Esophagus squamous epithelium (tissue), 4 donors: Measurements from ENCODE around the gene THSD7B.

Experiments used
- POLR2A ChIP-seq, 4 donors: fragments of 450-650 bp; IDR thresholded peaks; one replicate each; pipeline ENCODE4 v1.6.1; 2017; ENCODE audit warnings: antibody characterized with exemption in 4 of 4, mild to moderate bottlenecking in 4 of 4, moderate library complexity in 3 of 4
- TF ChIP-seq, protein P1 (sequence below), 6 experiments: fragments of 450-650 bp in 4 of 6; fragments of 200-600 bp in 2 of 6; sonication (generic) in 2 of 6; IDR thresholded peaks; one replicate each; pipeline ENCODE4 v1.5.1; 2016 to 2019; ENCODE audit warnings: antibody characterized with exemption in 6 of 6, mild to moderate bottlenecking in 4 of 6, moderate library complexity in 4 of 6

DNA sequence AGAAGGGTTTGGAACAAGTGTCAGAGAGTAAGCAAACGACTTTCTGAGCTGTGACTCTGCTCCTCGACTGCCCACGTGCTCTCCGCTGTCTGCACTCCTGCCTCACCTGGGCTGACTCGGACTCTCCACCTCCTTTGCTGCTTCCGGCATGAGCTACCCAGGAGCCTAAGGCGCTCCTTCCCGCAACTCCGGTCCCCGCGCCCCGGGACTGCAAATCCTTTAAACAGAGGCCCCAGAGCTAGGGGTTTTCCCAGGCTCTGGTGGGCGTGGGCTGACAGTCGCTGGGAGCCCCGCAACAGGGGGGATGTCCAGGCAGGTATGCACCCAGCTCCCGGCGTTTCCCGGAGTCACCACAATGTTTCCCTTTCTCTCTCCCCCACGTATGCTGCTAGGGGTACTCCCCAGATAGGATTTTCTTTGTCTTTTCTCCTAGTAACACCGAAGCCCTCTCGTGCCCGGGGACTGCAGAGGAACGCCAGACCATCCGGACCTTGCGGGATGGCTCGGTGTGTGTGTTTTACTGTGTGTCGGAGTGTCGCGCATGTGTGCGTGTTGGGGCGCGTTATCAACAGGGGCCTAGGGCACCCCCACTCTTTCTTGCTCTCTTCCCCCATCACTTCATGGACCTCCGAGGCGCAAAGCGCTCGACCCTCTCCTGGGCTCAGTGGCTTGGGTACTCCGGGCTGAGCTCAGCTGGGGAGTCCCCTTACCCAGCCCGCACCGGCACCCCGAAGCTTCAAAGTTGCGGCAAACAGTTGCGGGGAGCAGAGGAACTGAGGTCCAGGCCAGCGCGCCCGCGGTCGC lies 691 bp upstream of the THSD7B start:
- TF ChIP-seq, protein P1, sequence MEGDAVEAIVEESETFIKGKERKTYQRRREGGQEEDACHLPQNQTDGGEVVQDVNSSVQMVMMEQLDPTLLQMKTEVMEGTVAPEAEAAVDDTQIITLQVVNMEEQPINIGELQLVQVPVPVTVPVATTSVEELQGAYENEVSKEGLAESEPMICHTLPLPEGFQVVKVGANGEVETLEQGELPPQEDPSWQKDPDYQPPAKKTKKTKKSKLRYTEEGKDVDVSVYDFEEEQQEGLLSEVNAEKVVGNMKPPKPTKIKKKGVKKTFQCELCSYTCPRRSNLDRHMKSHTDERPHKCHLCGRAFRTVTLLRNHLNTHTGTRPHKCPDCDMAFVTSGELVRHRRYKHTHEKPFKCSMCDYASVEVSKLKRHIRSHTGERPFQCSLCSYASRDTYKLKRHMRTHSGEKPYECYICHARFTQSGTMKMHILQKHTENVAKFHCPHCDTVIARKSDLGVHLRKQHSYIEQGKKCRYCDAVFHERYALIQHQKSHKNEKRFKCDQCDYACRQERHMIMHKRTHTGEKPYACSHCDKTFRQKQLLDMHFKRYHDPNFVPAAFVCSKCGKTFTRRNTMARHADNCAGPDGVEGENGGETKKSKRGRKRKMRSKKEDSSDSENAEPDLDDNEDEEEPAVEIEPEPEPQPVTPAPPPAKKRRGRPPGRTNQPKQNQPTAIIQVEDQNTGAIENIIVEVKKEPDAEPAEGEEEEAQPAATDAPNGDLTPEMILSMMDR (IDR thresholded peaks at IDR 0.05), result no peak
- TF ChIP-seq POLR2A (IDR thresholded peaks at IDR 0.05), result no peak
